HepG2 (cell line): ENCODE measurements around the gene NPB. TPM values are rescaled to one million over a fixed set of nuclear protein-coding genes. Genes with fewer than 3 reads are reported as not detected.
A peak's percentile ranks its signal among the peaks of the same experiment; 100 is the strongest.

ENCODE experiments used
- ELF1 ChIP-seq: sonication (generic); formaldehyde crosslinking; IDR thresholded peaks from 2 replicates; pipeline ENCODE4 v1.4.0; 2020; ENCODE audit warnings: missing genetic modification reagents
- GATAD1 ChIP-seq: IDR thresholded peaks from 2 replicates; pipeline ENCODE4 v1.6.1; 2016; ENCODE audit warnings: missing genetic modification reagents, missing compliant biosample characterization
- HES4 ChIP-seq: sonication (generic); formaldehyde crosslinking; IDR thresholded peaks from 2 replicates; pipeline ENCODE4 v1.9.0; 2021; ENCODE audit warnings: mild to moderate bottlenecking, missing genetic modification reagents, borderline replicate concordance
- KLF9 ChIP-seq: IDR thresholded peaks from 2 replicates; pipeline ENCODE4 v1.6.1; 2016; ENCODE audit warnings: low read depth
- PAX8 ChIP-seq: sonication (generic); formaldehyde crosslinking; IDR thresholded peaks from 2 replicates; pipeline ENCODE4 v1.8.0; 2022; ENCODE audit warnings: mild to moderate bottlenecking, missing genetic modification reagents, borderline replicate concordance
- SCMH1 ChIP-seq: sonication (generic); formaldehyde crosslinking; IDR thresholded peaks from 2 replicates; pipeline ENCODE4 v1.9.0; 2021; ENCODE audit warnings: missing genetic modification reagents, mild to moderate bottlenecking, borderline replicate concordance
- TEAD2 ChIP-seq: sonication (generic); formaldehyde crosslinking; IDR thresholded peaks from 2 replicates; pipeline ENCODE4 v1.9.0; 2021; ENCODE audit warnings: missing genetic modification reagents
- ZBTB38 ChIP-seq: sonication (generic); formaldehyde crosslinking; IDR thresholded peaks from 2 replicates; pipeline ENCODE4 v1.5.1; 2020; ENCODE audit warnings: mild to moderate bottlenecking, missing genetic modification reagents
- ZFYVE20 ChIP-seq: sonication (generic); formaldehyde crosslinking; IDR thresholded peaks from 2 replicates; pipeline ENCODE4 v1.8.0; 2023; ENCODE audit warnings: low read depth, mild to moderate bottlenecking, moderate library complexity, missing genetic modification reagents, borderline replicate concordance
- ZNF484 ChIP-seq: sonication (generic); formaldehyde crosslinking; IDR thresholded peaks from 2 replicates; pipeline ENCODE4 v1.5.1; 2020; ENCODE audit warnings: mild to moderate bottlenecking, low read depth, missing genetic modification reagents, borderline replicate concordance
- ZZZ3 ChIP-seq: sonication (generic); formaldehyde crosslinking; IDR thresholded peaks from 2 replicates; pipeline ENCODE4 v1.4.0; 2020; ENCODE audit warnings: missing genetic modification reagents, mild to moderate bottlenecking, borderline replicate concordance
- polyA plus RNA-seq, 8 experiments: library from polyadenylated mRNA; depleted of rRNA in 3 of 8; stranded (reverse) in 7 of 8; unstranded in 1 of 8; fragments of >200 nt; fragmentation: Illumina TruSeq in 4 of 8; extraction: Trizol in 4 of 8; gene quantifications; 2 replicates each; pipeline versions ENCODE4 v1.2.1 to v1.2.3, GENCODE V29; 2011 to 2016; ENCODE audit warnings: low read depth in 4 of 8, missing spikeins in 1 of 8, mixed read lengths in 1 of 8; ENCODE audit not compliant: insufficient read depth in 1 of 8
- total RNA-seq, 5 experiments: library from RNA; depleted of rRNA; stranded (reverse); fragments of >200 nt; fragmentation: Illumina TruSeq; extraction: Trizol; gene quantifications; 2 replicates each; pipeline ENCODE4 v1.2.3, GENCODE V29; 2016; ENCODE audit warnings: low read depth in 1 of 5
- TF ChIP-seq, protein P1 (sequence below): sonication (generic); formaldehyde crosslinking; IDR thresholded peaks from 2 replicates; pipeline ENCODE4 v1.5.0; 2020; ENCODE audit warnings: mild to moderate bottlenecking, missing genetic modification reagents
- TF ChIP-seq, protein P2 (sequence below): sonication (generic); formaldehyde crosslinking; IDR thresholded peaks from 2 replicates; pipeline ENCODE4 v1.9.0; 2021; ENCODE audit warnings: missing genetic modification reagents, mild to moderate bottlenecking, borderline replicate concordance
- TF ChIP-seq, protein P3 (sequence below): sonication (generic); formaldehyde crosslinking; IDR thresholded peaks from 2 replicates; pipeline ENCODE4 v1.4.0; 2020; ENCODE audit warnings: mild to moderate bottlenecking, missing genetic modification reagents, borderline replicate concordance
- TF ChIP-seq, protein P4 (sequence below): sonication (generic); formaldehyde crosslinking; IDR thresholded peaks from 2 replicates; pipeline ENCODE4 v1.5.0; 2020; ENCODE audit warnings: mild to moderate bottlenecking, missing genetic modification reagents
- TF ChIP-seq, protein P5 (sequence below): IDR thresholded peaks from 2 replicates; pipeline ENCODE4 v1.6.1; 2016; ENCODE audit warnings: mild to moderate bottlenecking
- TF ChIP-seq, protein P6 (sequence below): sonication (generic); formaldehyde crosslinking; IDR thresholded peaks from 2 replicates; pipeline ENCODE4 v1.4.0; 2020; ENCODE audit warnings: missing genetic modification reagents

The NPB gene
- total and polyA plus RNA-seq, 2 of the 13 experiments (the other 11 are each of a cell fraction or from before 2014, with no cell fraction given) = 0.11 to 0.93 TPM

DNA sequence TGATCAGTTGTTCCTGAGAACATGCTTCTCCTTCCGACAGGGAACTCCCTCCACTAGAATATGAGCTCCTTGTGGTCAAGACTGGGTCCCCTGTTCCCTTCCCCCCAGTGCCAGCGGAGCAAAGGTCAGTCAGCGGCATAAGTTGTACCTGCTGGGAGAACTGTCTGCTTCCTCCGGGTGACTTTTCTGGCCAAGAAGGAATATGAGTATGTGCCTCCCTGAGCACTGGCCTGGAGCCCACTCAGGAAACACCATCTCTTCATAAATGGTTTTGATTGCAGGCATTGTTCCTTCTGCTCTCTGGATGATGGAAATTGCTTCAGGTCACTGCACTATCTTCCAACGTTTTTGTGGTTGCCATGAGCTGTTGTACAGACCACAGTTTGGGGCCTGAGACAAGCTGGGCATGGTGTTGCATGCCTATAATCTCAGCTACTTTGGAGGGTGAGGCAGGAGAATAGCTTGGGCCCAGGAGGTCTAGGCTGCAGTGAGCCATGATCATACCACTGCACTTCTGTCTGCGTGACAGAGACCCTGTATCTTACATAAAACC lies 38.8 kb upstream of the NPB start (continued):
- TF ChIP-seq, protein P1, sequence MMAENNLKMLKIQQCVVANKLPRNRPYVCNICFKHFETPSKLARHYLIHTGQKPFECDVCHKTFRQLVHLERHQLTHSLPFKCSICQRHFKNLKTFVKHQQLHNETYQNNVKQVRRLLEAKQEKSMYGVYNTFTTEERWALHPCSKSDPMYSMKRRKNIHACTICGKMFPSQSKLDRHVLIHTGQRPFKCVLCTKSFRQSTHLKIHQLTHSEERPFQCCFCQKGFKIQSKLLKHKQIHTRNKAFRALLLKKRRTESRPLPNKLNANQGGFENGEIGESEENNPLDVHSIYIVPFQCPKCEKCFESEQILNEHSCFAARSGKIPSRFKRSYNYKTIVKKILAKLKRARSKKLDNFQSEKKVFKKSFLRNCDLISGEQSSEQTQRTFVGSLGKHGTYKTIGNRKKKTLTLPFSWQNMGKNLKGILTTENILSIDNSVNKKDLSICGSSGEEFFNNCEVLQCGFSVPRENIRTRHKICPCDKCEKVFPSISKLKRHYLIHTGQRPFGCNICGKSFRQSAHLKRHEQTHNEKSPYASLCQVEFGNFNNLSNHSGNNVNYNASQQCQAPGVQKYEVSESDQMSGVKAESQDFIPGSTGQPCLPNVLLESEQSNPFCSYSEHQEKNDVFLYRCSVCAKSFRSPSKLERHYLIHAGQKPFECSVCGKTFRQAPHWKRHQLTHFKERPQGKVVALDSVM = no peak
- TF ChIP-seq, protein P2, sequence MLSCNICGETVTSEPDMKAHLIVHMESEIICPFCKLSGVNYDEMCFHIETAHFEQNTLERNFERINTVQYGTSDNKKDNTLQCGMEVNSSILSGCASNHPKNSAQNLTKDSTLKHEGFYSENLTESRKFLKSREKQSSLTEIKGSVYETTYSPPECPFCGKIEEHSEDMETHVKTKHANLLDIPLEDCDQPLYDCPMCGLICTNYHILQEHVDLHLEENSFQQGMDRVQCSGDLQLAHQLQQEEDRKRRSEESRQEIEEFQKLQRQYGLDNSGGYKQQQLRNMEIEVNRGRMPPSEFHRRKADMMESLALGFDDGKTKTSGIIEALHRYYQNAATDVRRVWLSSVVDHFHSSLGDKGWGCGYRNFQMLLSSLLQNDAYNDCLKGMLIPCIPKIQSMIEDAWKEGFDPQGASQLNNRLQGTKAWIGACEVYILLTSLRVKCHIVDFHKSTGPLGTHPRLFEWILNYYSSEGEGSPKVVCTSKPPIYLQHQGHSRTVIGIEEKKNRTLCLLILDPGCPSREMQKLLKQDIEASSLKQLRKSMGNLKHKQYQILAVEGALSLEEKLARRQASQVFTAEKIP (CRISPR knock-in tag) = no peak
- no peak for TF ChIP-seq GATAD1 (CRISPR knock-in tag)
- TF ChIP-seq PAX8 = no peak
- TF ChIP-seq ZFYVE20 (CRISPR knock-in tag) = no peak
- TF ChIP-seq TEAD2 = no peak
- TF ChIP-seq HES4 (CRISPR knock-in tag) = 0 out of 2 replicates have a peak, but pooled peaks have one; percentile 36
- no peak for TF ChIP-seq ZNF484
- no peak for TF ChIP-seq SCMH1
- TF ChIP-seq, protein P3, sequence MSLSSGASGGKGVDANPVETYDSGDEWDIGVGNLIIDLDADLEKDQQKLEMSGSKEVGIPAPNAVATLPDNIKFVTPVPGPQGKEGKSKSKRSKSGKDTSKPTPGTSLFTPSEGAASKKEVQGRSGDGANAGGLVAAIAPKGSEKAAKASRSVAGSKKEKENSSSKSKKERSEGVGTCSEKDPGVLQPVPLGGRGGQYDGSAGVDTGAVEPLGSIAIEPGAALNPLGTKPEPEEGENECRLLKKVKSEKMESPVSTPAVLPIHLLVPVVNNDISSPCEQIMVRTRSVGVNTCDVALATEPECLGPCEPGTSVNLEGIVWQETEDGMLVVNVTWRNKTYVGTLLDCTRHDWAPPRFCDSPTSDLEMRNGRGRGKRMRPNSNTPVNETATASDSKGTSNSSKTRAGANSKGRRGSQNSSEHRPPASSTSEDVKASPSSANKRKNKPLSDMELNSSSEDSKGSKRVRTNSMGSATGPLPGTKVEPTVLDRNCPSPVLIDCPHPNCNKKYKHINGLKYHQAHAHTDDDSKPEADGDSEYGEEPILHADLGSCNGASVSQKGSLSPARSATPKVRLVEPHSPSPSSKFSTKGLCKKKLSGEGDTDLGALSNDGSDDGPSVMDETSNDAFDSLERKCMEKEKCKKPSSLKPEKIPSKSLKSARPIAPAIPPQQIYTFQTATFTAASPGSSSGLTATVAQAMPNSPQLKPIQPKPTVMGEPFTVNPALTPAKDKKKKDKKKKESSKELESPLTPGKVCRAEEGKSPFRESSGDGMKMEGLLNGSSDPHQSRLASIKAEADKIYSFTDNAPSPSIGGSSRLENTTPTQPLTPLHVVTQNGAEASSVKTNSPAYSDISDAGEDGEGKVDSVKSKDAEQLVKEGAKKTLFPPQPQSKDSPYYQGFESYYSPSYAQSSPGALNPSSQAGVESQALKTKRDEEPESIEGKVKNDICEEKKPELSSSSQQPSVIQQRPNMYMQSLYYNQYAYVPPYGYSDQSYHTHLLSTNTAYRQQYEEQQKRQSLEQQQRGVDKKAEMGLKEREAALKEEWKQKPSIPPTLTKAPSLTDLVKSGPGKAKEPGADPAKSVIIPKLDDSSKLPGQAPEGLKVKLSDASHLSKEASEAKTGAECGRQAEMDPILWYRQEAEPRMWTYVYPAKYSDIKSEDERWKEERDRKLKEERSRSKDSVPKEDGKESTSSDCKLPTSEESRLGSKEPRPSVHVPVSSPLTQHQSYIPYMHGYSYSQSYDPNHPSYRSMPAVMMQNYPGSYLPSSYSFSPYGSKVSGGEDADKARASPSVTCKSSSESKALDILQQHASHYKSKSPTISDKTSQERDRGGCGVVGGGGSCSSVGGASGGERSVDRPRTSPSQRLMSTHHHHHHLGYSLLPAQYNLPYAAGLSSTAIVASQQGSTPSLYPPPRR (CRISPR knock-in tag) = 0 out of 2 replicates have a peak, but pooled peaks have one; percentile 10
- TF ChIP-seq, protein P4, sequence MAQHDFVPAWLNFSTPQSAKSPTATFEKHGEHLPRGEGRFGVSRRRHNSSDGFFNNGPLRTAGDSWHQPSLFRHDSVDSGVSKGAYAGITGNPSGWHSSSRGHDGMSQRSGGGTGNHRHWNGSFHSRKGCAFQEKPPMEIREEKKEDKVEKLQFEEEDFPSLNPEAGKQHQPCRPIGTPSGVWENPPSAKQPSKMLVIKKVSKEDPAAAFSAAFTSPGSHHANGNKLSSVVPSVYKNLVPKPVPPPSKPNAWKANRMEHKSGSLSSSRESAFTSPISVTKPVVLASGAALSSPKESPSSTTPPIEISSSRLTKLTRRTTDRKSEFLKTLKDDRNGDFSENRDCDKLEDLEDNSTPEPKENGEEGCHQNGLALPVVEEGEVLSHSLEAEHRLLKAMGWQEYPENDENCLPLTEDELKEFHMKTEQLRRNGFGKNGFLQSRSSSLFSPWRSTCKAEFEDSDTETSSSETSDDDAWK (CRISPR knock-in tag) = no peak
- TF ChIP-seq, protein P5, sequence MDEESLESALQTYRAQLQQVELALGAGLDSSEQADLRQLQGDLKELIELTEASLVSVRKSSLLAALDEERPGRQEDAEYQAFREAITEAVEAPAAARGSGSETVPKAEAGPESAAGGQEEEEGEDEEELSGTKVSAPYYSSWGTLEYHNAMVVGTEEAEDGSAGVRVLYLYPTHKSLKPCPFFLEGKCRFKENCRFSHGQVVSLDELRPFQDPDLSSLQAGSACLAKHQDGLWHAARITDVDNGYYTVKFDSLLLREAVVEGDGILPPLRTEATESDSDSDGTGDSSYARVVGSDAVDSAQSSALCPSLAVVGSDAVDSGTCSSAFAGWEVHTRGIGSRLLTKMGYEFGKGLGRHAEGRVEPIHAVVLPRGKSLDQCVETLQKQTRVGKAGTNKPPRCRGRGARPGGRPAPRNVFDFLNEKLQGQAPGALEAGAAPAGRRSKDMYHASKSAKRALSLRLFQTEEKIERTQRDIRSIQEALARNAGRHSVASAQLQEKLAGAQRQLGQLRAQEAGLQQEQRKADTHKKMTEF (CRISPR knock-in tag) = no peak
- TF ChIP-seq ELF1 (CRISPR knock-in tag) = no peak
- TF ChIP-seq KLF9 (CRISPR knock-in tag) = no peak
- peak; percentile 38; the same call in 1 of the 2 replicates for TF ChIP-seq ZZZ3 (CRISPR knock-in tag)
- TF ChIP-seq, protein P6, sequence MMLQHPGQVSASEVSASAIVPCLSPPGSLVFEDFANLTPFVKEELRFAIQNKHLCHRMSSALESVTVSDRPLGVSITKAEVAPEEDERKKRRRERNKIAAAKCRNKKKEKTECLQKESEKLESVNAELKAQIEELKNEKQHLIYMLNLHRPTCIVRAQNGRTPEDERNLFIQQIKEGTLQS = no peak
- peak; percentile 73; the same call in 1 of the 2 replicates for TF ChIP-seq ZBTB38 (CRISPR knock-in tag)
